Loucy (cell line): ENCODE measurements around the gene PKD1L1.

Experiments
- H2AFZ ChIP-seq: fragments of 200-600 bp; sonication (generic); 2 replicates; pipeline ENCODE4 v1.6.0; 2016; ENCODE audit warnings: antibody characterized with exemption, mild to moderate bottlenecking, low read length, moderate library complexity
- H3F3A ChIP-seq: fragments of 200-600 bp; 2 replicates; pipeline ENCODE4 v1.6.0; 2016; ENCODE audit warnings: antibody characterized with exemption, low read depth, mild to moderate bottlenecking
- H3K27me3 ChIP-seq: fragments of 200-600 bp; sonication (generic); 2 replicates; pipeline ENCODE4 v1.6.1; 2014; ENCODE audit warnings: low read length, mild to moderate bottlenecking; ENCODE audit not compliant: insufficient read depth, poor library complexity, severe bottlenecking
- H3K36me3 ChIP-seq: fragments of 200-600 bp; sonication (generic); 2 replicates; pipeline ENCODE4 v1.6.1; 2016; ENCODE audit warnings: low read length; ENCODE audit not compliant: insufficient read depth
- H3K4me1 ChIP-seq: fragments of 200-600 bp; sonication (generic); 2 replicates; pipeline ENCODE4 v1.5.1; 2014; ENCODE audit warnings: low read length, mild to moderate bottlenecking; ENCODE audit not compliant: insufficient read depth, poor library complexity, severe bottlenecking
- H3K4me2 ChIP-seq: fragments of 200-600 bp; sonication (generic); 2 replicates; pipeline ENCODE4 v1.6.0; 2014; ENCODE audit warnings: antibody characterized with exemption, low read length, low read depth, mild to moderate bottlenecking; ENCODE audit not compliant: poor library complexity, severe bottlenecking
- H3K4me3 ChIP-seq: fragments of 200-600 bp; sonication (generic); 2 replicates; pipeline ENCODE4 v1.5.1; 2014; ENCODE audit warnings: low read length, mild to moderate bottlenecking, mixed read lengths; ENCODE audit not compliant: poor library complexity, severe bottlenecking
- H3K79me2 ChIP-seq: fragments of 200-600 bp; sonication (generic); 2 replicates; pipeline ENCODE4 v1.6.1; 2014; ENCODE audit warnings: low read length; ENCODE audit not compliant: insufficient read depth
- H3K9ac ChIP-seq: fragments of 200-600 bp; sonication (generic); 2 replicates; pipeline ENCODE4 v1.6.0; 2014; ENCODE audit warnings: mild to moderate bottlenecking, low read depth, low read length, moderate library complexity; ENCODE audit not compliant: poor library complexity, severe bottlenecking
- H3K9me2 ChIP-seq: fragments of 200-600 bp; sonication (generic); replicated peaks from 2 replicates; pipeline ENCODE4 v1.6.1; 2016; ENCODE audit warnings: low read depth, low read length, mixed read lengths
- H3K9me3 ChIP-seq: fragments of 200-600 bp; sonication (generic); 2 replicates; pipeline ENCODE4 v1.6.1; 2014; ENCODE audit warnings: mild to moderate bottlenecking, antibody characterized with exemption, low read length, low read depth; ENCODE audit not compliant: insufficient read depth
- H4K20me1 ChIP-seq: fragments of 200-600 bp; sonication (generic); 2 replicates; pipeline ENCODE4 v1.6.0; 2014; ENCODE audit warnings: antibody characterized with exemption, low read length, mild to moderate bottlenecking; ENCODE audit not compliant: insufficient read depth, poor library complexity, severe bottlenecking
- CTCF ChIP-seq: fragments of 200-600 bp; sonication (generic); conservative IDR thresholded peaks from 2 replicates; pipeline ENCODE4 v1.5.1; 2014; ENCODE audit warnings: mild to moderate bottlenecking, antibody characterized with exemption, low read length
- EZH2phosphoT487 ChIP-seq: fragments of 200-600 bp; IDR thresholded peaks from 2 replicates; pipeline ENCODE4 v1.6.1; 2018; ENCODE audit warnings: antibody characterized with exemption, mild to moderate bottlenecking, moderate library complexity, borderline replicate concordance

The PKD1L1 gene, protein sequence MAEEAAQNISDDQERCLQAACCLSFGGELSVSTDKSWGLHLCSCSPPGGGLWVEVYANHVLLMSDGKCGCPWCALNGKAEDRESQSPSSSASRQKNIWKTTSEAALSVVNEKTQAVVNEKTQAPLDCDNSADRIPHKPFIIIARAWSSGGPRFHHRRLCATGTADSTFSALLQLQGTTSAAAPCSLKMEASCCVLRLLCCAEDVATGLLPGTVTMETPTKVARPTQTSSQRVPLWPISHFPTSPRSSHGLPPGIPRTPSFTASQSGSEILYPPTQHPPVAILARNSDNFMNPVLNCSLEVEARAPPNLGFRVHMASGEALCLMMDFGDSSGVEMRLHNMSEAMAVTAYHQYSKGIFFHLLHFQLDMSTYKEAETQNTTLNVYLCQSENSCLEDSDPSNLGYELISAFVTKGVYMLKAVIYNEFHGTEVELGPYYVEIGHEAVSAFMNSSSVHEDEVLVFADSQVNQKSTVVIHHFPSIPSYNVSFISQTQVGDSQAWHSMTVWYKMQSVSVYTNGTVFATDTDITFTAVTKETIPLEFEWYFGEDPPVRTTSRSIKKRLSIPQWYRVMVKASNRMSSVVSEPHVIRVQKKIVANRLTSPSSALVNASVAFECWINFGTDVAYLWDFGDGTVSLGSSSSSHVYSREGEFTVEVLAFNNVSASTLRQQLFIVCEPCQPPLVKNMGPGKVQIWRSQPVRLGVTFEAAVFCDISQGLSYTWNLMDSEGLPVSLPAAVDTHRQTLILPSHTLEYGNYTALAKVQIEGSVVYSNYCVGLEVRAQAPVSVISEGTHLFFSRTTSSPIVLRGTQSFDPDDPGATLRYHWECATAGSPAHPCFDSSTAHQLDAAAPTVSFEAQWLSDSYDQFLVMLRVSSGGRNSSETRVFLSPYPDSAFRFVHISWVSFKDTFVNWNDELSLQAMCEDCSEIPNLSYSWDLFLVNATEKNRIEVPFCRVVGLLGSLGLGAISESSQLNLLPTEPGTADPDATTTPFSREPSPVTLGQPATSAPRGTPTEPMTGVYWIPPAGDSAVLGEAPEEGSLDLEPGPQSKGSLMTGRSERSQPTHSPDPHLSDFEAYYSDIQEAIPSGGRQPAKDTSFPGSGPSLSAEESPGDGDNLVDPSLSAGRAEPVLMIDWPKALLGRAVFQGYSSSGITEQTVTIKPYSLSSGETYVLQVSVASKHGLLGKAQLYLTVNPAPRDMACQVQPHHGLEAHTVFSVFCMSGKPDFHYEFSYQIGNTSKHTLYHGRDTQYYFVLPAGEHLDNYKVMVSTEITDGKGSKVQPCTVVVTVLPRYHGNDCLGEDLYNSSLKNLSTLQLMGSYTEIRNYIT (N-terminal part only)

GRCh38 chr7:47948141-47948790 lies at the start of gene PKD1L1:
Gene PKD1L1 (minus strand): TSS chr7:47948466. CDS start chr7:47948440, 26 bp downstream.
- no peaks in the 10 kb centered on the region for H4K20me1 ChIP-seq
- H3K27me3 ChIP-seq, result no peaks in the 10 kb centered on the region
- TF ChIP-seq EZH2phosphoT487 (no peak), CTCF (no peak)
- no peaks in the 10 kb centered on the region for H3F3A ChIP-seq
- H3K36me3 ChIP-seq, result no peaks in the 10 kb centered on the region
- no peak within 1 kb of the TSS for H2AFZ ChIP-seq
- no peaks in the 10 kb centered on the region for H3K9me3 ChIP-seq
- H3K4me2 ChIP-seq, result no peak within 1 kb of the TSS
- H3K4me3 ChIP-seq, result no peak within 1 kb of the TSS
- no peak within 1 kb of the TSS for H3K9ac ChIP-seq
- no peaks in the 10 kb centered on the region for H3K79me2 ChIP-seq
- no peaks in the 10 kb centered on the region for H3K9me2 ChIP-seq
- no peaks in the 10 kb centered on the region for H3K4me1 ChIP-seq

- no peaks in the 10 kb centered on the region for H3K27me3 ChIP-seq
- H3K4me3 ChIP-seq, result no peak overlapping the region
- TF ChIP-seq CTCF (no peak), EZH2phosphoT487 (no peak)
- no peaks in the 10 kb centered on the region for H3K79me2 ChIP-seq
- H3F3A ChIP-seq, result no peaks in the 10 kb centered on the region
- no peak overlapping the region for H2AFZ ChIP-seq
- H3K9ac ChIP-seq, result no peak overlapping the region
- no peaks in the 10 kb centered on the region for H3K36me3 ChIP-seq
- H3K4me1 ChIP-seq, result no peaks in the 10 kb centered on the region
- no peaks in the 10 kb centered on the region for H4K20me1 ChIP-seq
- no peak overlapping the region for H3K4me2 ChIP-seq
- H3K9me2 ChIP-seq, result no peaks in the 10 kb centered on the region
- H3K9me3 ChIP-seq, result no peaks in the 10 kb centered on the region
Measured at GRCh38 chr7:47992446-47992845, 44.2 kb upstream of the PKD1L1 start.

GRCh38 chr7:47991741-47992311 lies 43.6 kb upstream of the PKD1L1 start:
- H3K4me3 ChIP-seq, result no peak overlapping the region
- no peak overlapping the region for H2AFZ ChIP-seq

More at GRCh38 chr7:47991741-47992311, 43.6 kb upstream of the PKD1L1 start:
- H4K20me1 ChIP-seq, result no peaks in the 10 kb centered on the region
- no peak for TF ChIP-seq EZH2phosphoT487
- TF ChIP-seq CTCF, result no peak
- no peaks in the 10 kb centered on the region for H3K9me2 ChIP-seq
- H3K4me2 ChIP-seq, result no peak overlapping the region
- no peak overlapping the region for H3K9ac ChIP-seq
- no peaks in the 10 kb centered on the region for H3K36me3 ChIP-seq
- no peaks in the 10 kb centered on the region for H3K27me3 ChIP-seq
- no peaks in the 10 kb centered on the region for H3F3A ChIP-seq
- no peaks in the 10 kb centered on the region for H3K79me2 ChIP-seq
- H3K4me1 ChIP-seq, result no peaks in the 10 kb centered on the region
- no peaks in the 10 kb centered on the region for H3K9me3 ChIP-seq
